ENCODE measurements around the gene PROCR.
"Not testable (repeated sequence)": the region's sequence is repeated elsewhere in the genome, so short reads cannot be mapped to it uniquely, and the experiment has no call there.

Gene PROCR

GRCh38 chr20:35164531-35164930 lies 7.3 kb upstream of the PROCR start:
- not testable (repeated sequence) for FAIRE-seq

GRCh38 chr20:35165221-35166185 lies 6.4 kb upstream of the PROCR start:
- DNase-seq (ENCODE audit: insufficient read length, low spot score), result no peak
- FAIRE-seq, result no peak

More at GRCh38 chr20:35164531-35164930, 7.3 kb upstream of the PROCR start:
- DNase-seq (ENCODE audit: insufficient read length, low spot score), result not testable (repeated sequence)

- no peak for DNase-seq (ENCODE audit: insufficient read length, low spot score)
- FAIRE-seq, result no peak
These were observed 5.5 kb upstream of the PROCR start for GRCh38 chr20:35166242-35166830.

- FAIRE-seq, result no peak
These were observed 4.1 kb upstream of the PROCR start for GRCh38 chr20:35167787-35168186.

GRCh38 chr20:35168701-35169409 lies 3.0 kb upstream of the PROCR start:
- not testable (repeated sequence) for FAIRE-seq; DNase-seq (ENCODE audit: insufficient read length, low spot score)

More at GRCh38 chr20:35167787-35168186, 4.1 kb upstream of the PROCR start:
- no peak for DNase-seq (ENCODE audit: insufficient read length, low spot score)

- no peak for DNase-seq (ENCODE audit: insufficient read length, low spot score)
- FAIRE-seq, result no peak
These were observed 477 bp upstream of the PROCR start for GRCh38 chr20:35171438-35171752.

GRCh38 chr20:35172434-35172806 lies 548 bp downstream of the PROCR start:
- DNase-seq (ENCODE audit: insufficient read length, low spot score) (no peak), FAIRE-seq (no peak)

- no peak for FAIRE-seq
These were observed 1.8 kb downstream of the PROCR start for GRCh38 chr20:35173576-35174192.

GRCh38 chr20:35174458-35175216 lies 2.8 kb downstream of the PROCR start:
- FAIRE-seq (no peak), DNase-seq (ENCODE audit: insufficient read length, low spot score) (no peak)

More at GRCh38 chr20:35173576-35174192, 1.8 kb downstream of the PROCR start:
- no peak for DNase-seq (ENCODE audit: insufficient read length, low spot score)

GRCh38 chr20:35176132-35176531 lies 4.3 kb downstream of the PROCR start:
- FAIRE-seq (no peak), DNase-seq (ENCODE audit: insufficient read length, low spot score) (no peak)

- DNase-seq (ENCODE audit: insufficient read length, low spot score) (no peak), FAIRE-seq (no peak)
These were observed 7.7 kb downstream of the PROCR start for GRCh38 chr20:35179292-35180212.

GRCh38 chr20:35180266-35180665 lies 8.4 kb downstream of the PROCR start:
- DNase-seq (ENCODE audit: insufficient read length, low spot score) (no peak), FAIRE-seq (no peak)

GRCh38 chr20:35181731-35182130 lies 9.9 kb downstream of the PROCR start:
- FAIRE-seq, result no peak
- DNase-seq (ENCODE audit: insufficient read length, low spot score), result no peak

- not testable (repeated sequence) for DNase-seq (ENCODE audit: insufficient read length, low spot score); FAIRE-seq
These were observed 14.9 kb downstream of the PROCR start for GRCh38 chr20:35186691-35187289.

- no peak for FAIRE-seq
These were observed 15.8 kb downstream of the PROCR start for GRCh38 chr20:35187584-35188190.

GRCh38 chr20:35189223-35189622 lies 17.4 kb downstream of the PROCR start:
- not testable (repeated sequence) for FAIRE-seq

More at GRCh38 chr20:35187584-35188190, 15.8 kb downstream of the PROCR start:
- no peak for DNase-seq (ENCODE audit: insufficient read length, low spot score)

GRCh38 chr20:35190556-35190955 lies 18.7 kb downstream of the PROCR start:
- FAIRE-seq (no peak), DNase-seq (ENCODE audit: insufficient read length, low spot score) (no peak)

More at GRCh38 chr20:35189223-35189622, 17.4 kb downstream of the PROCR start:
- not testable (repeated sequence) for DNase-seq (ENCODE audit: insufficient read length, low spot score)
